Measurements from ENCODE around the gene KRTAP24-1.

- TF ChIP-seq CTCF (IDR thresholded peaks at IDR 0.05; ENCODE audit: low read depth, low read length, missing input control) (no peak), MAX (IDR thresholded peaks at IDR 0.05) (no peak), NR2F2 (IDR thresholded peaks at IDR 0.05) (no peak), GABPA (IDR thresholded peaks at IDR 0.05 in 1 of 2, conservative IDR thresholded peaks at IDR 0.05 in 1 of 2) (no peak), RAD21 (IDR thresholded peaks at IDR 0.05) (no peak), RXRA (IDR thresholded peaks at IDR 0.05) (no peak), YY1 (IDR thresholded peaks at IDR 0.05) (no peak), JUND (IDR thresholded peaks at IDR 0.05) (no peak), REST (IDR thresholded peaks at IDR 0.05) (no peak), SP1 (IDR thresholded peaks at IDR 0.05) (no peak)
Measured at GRCh38 chr21:30234643-30235042, 48.1 kb downstream of the KRTAP24-1 start.

Data from liver (tissue), 3 donors.